Measurements from ENCODE around the gene CTSC.

GRCh38 chr11:88326099-88326498, 11.4 kb downstream of the CTSC start:
- TF ChIP-seq POLR2A (IDR thresholded peaks at IDR 0.05) (no peak), CTCF (IDR thresholded peaks at IDR 0.05) (no peak)
